ENCODE results near the gene MAPKAP1.

Gene MAPKAP1

DNA sequence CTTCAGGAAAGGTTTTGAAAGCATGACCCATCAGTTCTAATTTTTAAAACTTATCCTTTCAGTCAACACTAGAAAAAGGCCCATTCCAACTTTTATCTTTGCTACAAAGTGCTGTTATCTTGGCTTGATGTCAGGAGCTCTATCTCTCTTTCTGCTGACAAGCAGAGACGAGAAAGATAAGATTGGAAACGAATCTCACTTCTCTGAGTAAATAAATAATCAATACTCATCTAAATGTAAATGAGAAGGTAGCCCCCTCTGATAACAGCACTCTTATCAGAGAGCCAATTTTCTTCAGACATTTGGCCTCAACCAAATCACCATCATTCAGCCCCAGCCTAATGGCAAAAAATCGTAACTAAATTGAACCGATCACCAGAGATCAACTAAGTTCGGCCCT is 191.7 kb downstream of the MAPKAP1 start:
- no peaks in the 10 kb centered on the region for H3K36me3 ChIP-seq (ENCODE audit: control insufficient read depth in 1 of 2, insufficient read depth in 2 of 2, low read length in 2 of 2)
- no peak overlapping the region for H3K4me3 ChIP-seq (ENCODE audit: low read depth in 1 of 2, low read length in 2 of 2)
- no peak overlapping the region for H3K27ac ChIP-seq (ENCODE audit: low read length)
- H3K9me3 ChIP-seq (ENCODE audit: control insufficient read depth in 1 of 2, low read length in 2 of 2): no peaks in the 10 kb centered on the region
- peaks cover 4 to 5% of the 10 kb centered on the region in 2 donors for H3K4me1 ChIP-seq (ENCODE audit: control insufficient read depth in 1 of 2, insufficient read depth in 2 of 2, low read length in 2 of 2)
- H3K27me3 ChIP-seq (ENCODE audit: low read depth, low read length): no peaks in the 10 kb centered on the region

GRCh38 chr9:125514468-125514867 is 192.5 kb downstream of the MAPKAP1 start:
- H3K27me3 ChIP-seq (ENCODE audit: low read depth, low read length): no peaks in the 10 kb centered on the region
- peaks cover 5 to 12% of the 10 kb centered on the region in 2 donors for H3K4me1 ChIP-seq (ENCODE audit: control insufficient read depth in 1 of 2, insufficient read depth in 2 of 2, low read length in 2 of 2)
- H3K27ac ChIP-seq (ENCODE audit: low read length): no peak overlapping the region
- no peaks in the 10 kb centered on the region for H3K9me3 ChIP-seq (ENCODE audit: control insufficient read depth in 1 of 2, low read length in 2 of 2)
- no peaks in the 10 kb centered on the region for H3K36me3 ChIP-seq (ENCODE audit: control insufficient read depth in 1 of 2, insufficient read depth in 2 of 2, low read length in 2 of 2)
- H3K4me3 ChIP-seq (ENCODE audit: low read depth in 1 of 2, low read length in 2 of 2): no peak overlapping the region

GRCh38 chr9:125513668-125514413 is 193.2 kb downstream of the MAPKAP1 start:
- no peaks in the 10 kb centered on the region for H3K27me3 ChIP-seq (ENCODE audit: low read depth, low read length)
- peak overlapping the region; percentile 32 to 49 for H3K4me3 ChIP-seq (ENCODE audit: low read depth in 1 of 2, low read length in 2 of 2)
- H3K27ac ChIP-seq (ENCODE audit: low read length): peak overlapping the region; percentile 33
- peaks cover 5 to 14% of the 10 kb centered on the region in 2 donors for H3K4me1 ChIP-seq (ENCODE audit: control insufficient read depth in 1 of 2, insufficient read depth in 2 of 2, low read length in 2 of 2)
- no peaks in the 10 kb centered on the region for H3K9me3 ChIP-seq (ENCODE audit: control insufficient read depth in 1 of 2, low read length in 2 of 2)
- H3K36me3 ChIP-seq (ENCODE audit: control insufficient read depth in 1 of 2, insufficient read depth in 2 of 2, low read length in 2 of 2): no peaks in the 10 kb centered on the region

- peak overlapping the region; percentile 32 to 49 for H3K4me3 ChIP-seq (ENCODE audit: low read depth in 1 of 2, low read length in 2 of 2)
These were observed 193.7 kb downstream of the MAPKAP1 start for GRCh38 chr9:125513303-125513667.

GRCh38 chr9:125511789-125512660 is 195.0 kb downstream of the MAPKAP1 start:
- H3K27ac ChIP-seq (ENCODE audit: low read length): no peak overlapping the region
- no peak overlapping the region for H3K4me3 ChIP-seq (ENCODE audit: low read depth in 1 of 2, low read length in 2 of 2)
- H3K9me3 ChIP-seq (ENCODE audit: control insufficient read depth in 1 of 2, low read length in 2 of 2): no peaks in the 10 kb centered on the region
- no peaks in the 10 kb centered on the region for H3K27me3 ChIP-seq (ENCODE audit: low read depth, low read length)
- H3K36me3 ChIP-seq (ENCODE audit: control insufficient read depth in 1 of 2, insufficient read depth in 2 of 2, low read length in 2 of 2): no peaks in the 10 kb centered on the region
- H3K4me1 ChIP-seq (ENCODE audit: control insufficient read depth in 1 of 2, insufficient read depth in 2 of 2, low read length in 2 of 2): peaks cover 5 to 14% of the 10 kb centered on the region in 2 donors

More at GRCh38 chr9:125513303-125513667, 193.7 kb downstream of the MAPKAP1 start:
- Histone ChIP-seq H3K36me3 (ENCODE audit: control insufficient read depth in 1 of 2, insufficient read depth in 2 of 2, low read length in 2 of 2) (no peaks in the 10 kb centered on the region), H3K9me3 (ENCODE audit: control insufficient read depth in 1 of 2, low read length in 2 of 2) (no peaks in the 10 kb centered on the region), H3K27me3 (ENCODE audit: low read depth, low read length) (no peaks in the 10 kb centered on the region), H3K4me1 (ENCODE audit: control insufficient read depth in 1 of 2, insufficient read depth in 2 of 2, low read length in 2 of 2) (peaks cover 5 to 14% of the 10 kb centered on the region in 2 donors), H3K27ac (ENCODE audit: low read length) (peak overlapping the region; percentile 33)

DNA sequence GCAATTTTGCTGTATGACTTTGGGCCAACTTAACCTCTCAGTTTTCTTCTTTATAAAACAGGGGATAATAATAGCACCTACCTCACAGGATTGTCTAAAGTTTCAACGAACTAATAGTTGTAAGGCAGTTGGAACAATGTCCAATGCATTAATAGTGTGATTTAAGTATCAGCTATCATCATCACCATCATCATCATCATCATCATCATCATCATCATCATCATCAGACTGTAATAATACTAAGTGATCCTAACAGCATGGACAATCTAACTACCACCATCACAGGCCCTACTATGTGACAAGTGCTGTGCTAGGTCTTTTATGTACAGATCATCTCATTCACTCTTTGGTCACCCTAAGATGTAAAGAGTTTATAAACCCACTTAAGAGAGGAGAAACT is 196.0 kb downstream of the MAPKAP1 start:
- Histone ChIP-seq H3K4me1 (ENCODE audit: control insufficient read depth in 1 of 2, insufficient read depth in 2 of 2, low read length in 2 of 2) (peaks cover 5 to 18% of the 10 kb centered on the region in 2 donors), H3K27me3 (ENCODE audit: low read depth, low read length) (no peaks in the 10 kb centered on the region), H3K36me3 (ENCODE audit: control insufficient read depth in 1 of 2, insufficient read depth in 2 of 2, low read length in 2 of 2) (peaks cover 0 to 4% of the 10 kb centered on the region in 2 donors), H3K27ac (ENCODE audit: low read length) (no peak overlapping the region), H3K4me3 (ENCODE audit: low read depth in 1 of 2, low read length in 2 of 2) (no peak overlapping the region), H3K9me3 (ENCODE audit: control insufficient read depth in 1 of 2, low read length in 2 of 2) (no peaks in the 10 kb centered on the region)

DNA sequence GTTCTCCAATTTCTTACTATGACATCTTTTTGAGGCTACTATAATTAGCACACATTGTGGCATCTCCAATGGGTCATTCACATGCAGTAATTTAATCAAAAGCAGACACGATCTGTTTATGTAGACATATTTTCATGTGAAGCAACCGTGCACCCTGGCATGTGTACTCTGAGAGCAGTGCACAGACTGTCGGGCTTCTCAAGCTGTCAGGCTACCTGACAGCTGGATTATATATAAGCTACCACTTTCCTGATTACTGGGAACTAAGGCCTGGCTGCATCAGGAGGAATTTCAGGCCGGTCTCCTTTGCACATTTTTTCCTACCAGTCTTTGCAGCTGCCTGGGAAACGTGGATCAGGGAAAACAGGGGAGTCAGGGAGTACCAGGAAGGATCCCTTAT is 197.5 kb downstream of the MAPKAP1 start:
- Histone ChIP-seq H3K9me3 (ENCODE audit: control insufficient read depth in 1 of 2, low read length in 2 of 2) (no peaks in the 10 kb centered on the region), H3K36me3 (ENCODE audit: control insufficient read depth in 1 of 2, insufficient read depth in 2 of 2, low read length in 2 of 2) (peaks cover 0 to 4% of the 10 kb centered on the region in 2 donors), H3K27ac (ENCODE audit: low read length) (peak overlapping the region; percentile 11), H3K4me3 (ENCODE audit: low read depth in 1 of 2, low read length in 2 of 2) (no peak overlapping the region), H3K4me1 (ENCODE audit: control insufficient read depth in 1 of 2, insufficient read depth in 2 of 2, low read length in 2 of 2) (peaks cover 5 to 20% of the 10 kb centered on the region in 2 donors), H3K27me3 (ENCODE audit: low read depth, low read length) (no peaks in the 10 kb centered on the region)

DNA sequence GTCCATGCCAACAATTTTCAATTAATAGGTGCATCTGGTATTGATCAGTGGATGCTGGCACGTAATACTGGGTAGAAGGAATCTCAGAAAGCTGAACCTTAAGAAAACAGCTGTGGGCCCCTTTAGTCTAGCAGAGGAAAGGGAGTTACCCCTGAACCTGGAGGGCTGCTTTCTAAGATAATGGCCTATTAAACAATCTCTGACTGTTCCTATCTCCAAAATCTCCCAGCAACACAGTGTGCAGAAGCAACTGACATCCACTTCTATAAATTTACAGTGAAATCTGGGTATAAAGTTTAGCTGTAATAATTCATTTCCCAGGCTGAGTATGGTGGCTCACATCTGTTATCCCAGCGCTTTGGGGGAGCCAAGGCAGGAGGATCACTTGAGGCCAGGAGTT is 198.8 kb downstream of the MAPKAP1 start:
- Histone ChIP-seq H3K9me3 (ENCODE audit: control insufficient read depth in 1 of 2, low read length in 2 of 2) (no peaks in the 10 kb centered on the region), H3K27ac (ENCODE audit: low read length) (no peak overlapping the region), H3K27me3 (ENCODE audit: low read depth, low read length) (no peaks in the 10 kb centered on the region), H3K36me3 (ENCODE audit: control insufficient read depth in 1 of 2, insufficient read depth in 2 of 2, low read length in 2 of 2) (peaks cover 0 to 4% of the 10 kb centered on the region in 2 donors), H3K4me1 (ENCODE audit: control insufficient read depth in 1 of 2, insufficient read depth in 2 of 2, low read length in 2 of 2) (peaks cover 2 to 20% of the 10 kb centered on the region in 2 donors), H3K4me3 (ENCODE audit: low read depth in 1 of 2, low read length in 2 of 2) (no peak overlapping the region)

GRCh38 chr9:125507226-125507625 is 199.8 kb downstream of the MAPKAP1 start:
- Histone ChIP-seq H3K4me3 (ENCODE audit: low read depth in 1 of 2, low read length in 2 of 2) (no peak overlapping the region), H3K27me3 (ENCODE audit: low read depth, low read length) (no peaks in the 10 kb centered on the region), H3K4me1 (ENCODE audit: control insufficient read depth in 1 of 2, insufficient read depth in 2 of 2, low read length in 2 of 2) (peaks cover 0 to 20% of the 10 kb centered on the region in 2 donors), H3K27ac (ENCODE audit: low read length) (no peak overlapping the region), H3K36me3 (ENCODE audit: control insufficient read depth in 1 of 2, insufficient read depth in 2 of 2, low read length in 2 of 2) (peaks cover 0 to 4% of the 10 kb centered on the region in 2 donors), H3K9me3 (ENCODE audit: control insufficient read depth in 1 of 2, low read length in 2 of 2) (no peaks in the 10 kb centered on the region)

DNA sequence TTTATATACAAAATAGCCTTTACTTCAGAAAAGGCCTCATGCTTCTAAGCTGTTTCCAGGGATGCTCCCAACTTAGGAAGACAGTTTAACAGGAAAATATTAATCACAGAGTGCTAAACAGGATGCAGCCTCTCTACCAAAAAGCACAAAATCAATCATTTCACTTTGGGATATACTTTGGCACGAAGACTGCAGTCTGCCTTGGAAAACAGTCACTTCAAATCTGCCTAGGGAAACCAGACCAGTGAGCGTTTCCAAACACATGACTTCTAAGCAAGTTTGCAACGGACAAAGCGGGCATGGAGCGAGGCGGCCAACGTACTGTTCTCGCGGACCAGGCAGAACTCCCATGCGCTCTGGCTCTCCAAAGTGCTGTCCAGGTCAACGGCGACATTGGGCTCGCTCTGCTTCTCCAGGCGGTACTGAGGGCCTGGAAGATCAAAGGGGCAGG is 201.0 kb downstream of the MAPKAP1 start:
- Histone ChIP-seq H3K36me3 (ENCODE audit: control insufficient read depth in 1 of 2, insufficient read depth in 2 of 2, low read length in 2 of 2) (peaks cover 0 to 4% of the 10 kb centered on the region in 2 donors), H3K27ac (ENCODE audit: low read length) (peak overlapping the region; percentile 27), H3K4me1 (ENCODE audit: control insufficient read depth in 1 of 2, insufficient read depth in 2 of 2, low read length in 2 of 2) (peaks cover 0 to 20% of the 10 kb centered on the region in 2 donors), H3K4me3 (ENCODE audit: low read depth in 1 of 2, low read length in 2 of 2) (peak overlapping the region in 1 of 2 donors; percentile 28), H3K27me3 (ENCODE audit: low read depth, low read length) (no peaks in the 10 kb centered on the region), H3K9me3 (ENCODE audit: control insufficient read depth in 1 of 2, low read length in 2 of 2) (no peaks in the 10 kb centered on the region)

GRCh38 chr9:125504616-125505015 is 202.4 kb downstream of the MAPKAP1 start:
- Histone ChIP-seq H3K4me3 (ENCODE audit: low read depth in 1 of 2, low read length in 2 of 2) (no peak overlapping the region), H3K36me3 (ENCODE audit: control insufficient read depth in 1 of 2, insufficient read depth in 2 of 2, low read length in 2 of 2) (peaks cover 0 to 4% of the 10 kb centered on the region in 2 donors), H3K27ac (ENCODE audit: low read length) (no peak overlapping the region), H3K4me1 (ENCODE audit: control insufficient read depth in 1 of 2, insufficient read depth in 2 of 2, low read length in 2 of 2) (peaks cover 0 to 13% of the 10 kb centered on the region in 2 donors), H3K27me3 (ENCODE audit: low read depth, low read length) (no peaks in the 10 kb centered on the region), H3K9me3 (ENCODE audit: control insufficient read depth in 1 of 2, low read length in 2 of 2) (no peaks in the 10 kb centered on the region)
